PC-3 (cell line): ENCODE measurements around the gene NUDT16. TPM values are rescaled to one million over a fixed set of nuclear protein-coding genes. Genes with fewer than 3 reads are reported as not detected.

Experiments used
- ATAC-seq: fragments of 200-7000 bp; cut with Tn5 transposase; 2 replicates; pipeline ENCODE4 v1.9.1; 2020; ENCODE audit warnings: mild to moderate bottlenecking, moderate library complexity
- BruUV-seq: library from RNA; stranded (reverse); fragments of 400-500 nt; replicated peaks from 2 replicates; lab custom pipeline; 2021; lab: Mats Ljungman, UMichigan
- CTCF ChIA-PET: fragments of 300-600 bp; sonication (Branson Sonifier 250); formaldehyde crosslinking; loops from one replicate; lab custom pipeline; 2022; ENCODE audit warnings: antibody characterized with exemption; lab: Charles Lee
- POLR2A ChIA-PET: fragments of 300-600 bp; sonication (Branson Sonifier 250); formaldehyde crosslinking; loops from one replicate; lab custom pipeline; 2022; ENCODE audit warnings: antibody characterized with exemption; ENCODE audit not compliant: unreplicated experiment; lab: Charles Lee
- DNase-seq: peaks from one replicate; pipeline ENCODE4 v3.0.0-alpha.2; 2015
- H2AFZ ChIP-seq: fragments of 300-600 bp; sonication (generic); 2 replicates; pipeline ENCODE4 v1.6.0; 2016; ENCODE audit warnings: antibody characterized with exemption, low read length
- H3F3A ChIP-seq: fragments of 300-600 bp; sonication (generic); one replicate; pipeline ENCODE4 v1.6.0; 2017; ENCODE audit warnings: antibody characterized with exemption, low read length, control low read depth, mild to moderate bottlenecking; ENCODE audit not compliant: unreplicated experiment
- H3K27ac ChIP-seq: fragments of 300-600 bp; sonication (generic); 2 replicates; pipeline ENCODE4 v1.5.1; 2016; ENCODE audit warnings: mild to moderate bottlenecking, low read length
- H3K27me3 ChIP-seq: fragments of 300-600 bp; sonication (generic); 2 replicates; pipeline ENCODE4 v1.6.1; 2016; ENCODE audit warnings: low read length, mixed read lengths
- H3K36me3 ChIP-seq: fragments of 300-600 bp; sonication (generic); 2 replicates; pipeline ENCODE4 v1.6.1; 2016; ENCODE audit warnings: low read depth, mixed run types, low read length, mixed read lengths
- H3K4me1 ChIP-seq: fragments of 300-600 bp; sonication (generic); 2 replicates; pipeline ENCODE4 v1.5.1; 2016; ENCODE audit warnings: low read length; ENCODE audit not compliant: insufficient read depth
- H3K4me2 ChIP-seq: fragments of 300-600 bp; sonication (generic); 2 replicates; pipeline ENCODE4 v1.6.0; 2016; ENCODE audit warnings: low read length
- H3K4me3 ChIP-seq: fragments of 300-600 bp; sonication (generic); 2 replicates; pipeline ENCODE4 v1.5.1; 2016; ENCODE audit warnings: mild to moderate bottlenecking, low read length, mixed read lengths
- H3K79me2 ChIP-seq: fragments of 300-600 bp; sonication (generic); 2 replicates; pipeline ENCODE4 v1.6.1; 2017; ENCODE audit warnings: low read length, mixed read lengths
- H3K9ac ChIP-seq: fragments of 300-600 bp; sonication (generic); 2 replicates; pipeline ENCODE4 v1.6.0; 2016; ENCODE audit warnings: mild to moderate bottlenecking, low read length
- H3K9me2 ChIP-seq: fragments of 300-600 bp; sonication (generic); replicated peaks from 2 replicates; pipeline ENCODE4 v1.6.1; 2016; ENCODE audit warnings: mixed run types, low read length, mixed read lengths
- H3K9me3 ChIP-seq: fragments of 300-600 bp; sonication (generic); 2 replicates; pipeline ENCODE4 v1.6.1; 2016; ENCODE audit warnings: low read length, mixed read lengths
- H4K20me1 ChIP-seq: fragments of 300-600 bp; sonication (generic); 2 replicates; pipeline ENCODE4 v1.6.1; 2016; ENCODE audit warnings: low read length, mixed read lengths
- EZH2 ChIP-seq: fragments of 300-600 bp; sonication (generic); IDR thresholded peaks from one replicate; pipeline ENCODE4 v1.6.1; 2017; ENCODE audit warnings: antibody characterized with exemption, mild to moderate bottlenecking, low read length; ENCODE audit not compliant: unreplicated experiment
- EZH2phosphoT487 ChIP-seq: fragments of 300-600 bp; sonication (generic); IDR thresholded peaks from 2 replicates; pipeline ENCODE4 v1.6.1; 2018; ENCODE audit warnings: mild to moderate bottlenecking, antibody characterized with exemption, low read length, borderline replicate concordance
- intact Hi-C: fragments of 100-400 bp; cut with micrococcal nuclease; formaldehyde crosslinking; loops from 2 replicates; pipeline ENCODE4 v1.9.0; 2023
- total RNA-seq: library from RNA; depleted of rRNA; stranded (reverse); fragments of >200 nt; gene quantifications from 2 replicates; pipeline ENCODE4 v1.2.3, GENCODE V29; 2014
- TF ChIP-seq, protein P1 (sequence below): fragments of 300-600 bp; sonication (generic); conservative IDR thresholded peaks from 2 replicates; pipeline ENCODE4 v1.5.1; 2017; ENCODE audit warnings: antibody characterized with exemption, low read depth, mild to moderate bottlenecking, low read length

The NUDT16 gene
- total RNA-seq, 1 experiment from 2014 or later, result 7.9 TPM

DNA sequence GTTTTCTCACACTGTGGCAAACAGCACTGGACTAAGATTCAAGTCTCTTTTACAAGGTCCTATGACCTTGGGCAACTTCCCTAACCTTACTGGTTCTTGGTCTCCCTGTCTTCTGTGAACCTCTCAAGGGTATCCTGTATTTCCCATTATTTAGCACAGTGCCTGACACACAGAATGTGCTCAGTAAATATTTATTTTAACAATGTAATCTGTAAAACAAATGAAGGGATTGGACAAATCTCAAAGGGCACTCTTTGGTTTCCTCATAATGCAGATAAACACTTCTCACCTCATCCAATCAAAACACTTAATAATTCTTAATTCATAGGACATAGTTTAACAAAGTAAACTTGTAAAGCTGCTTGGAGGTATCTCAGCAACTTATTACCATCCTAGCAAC is 12.8 kb downstream of the NUDT16 start:
- no peaks in the 10 kb centered on the region for H3K9me3 ChIP-seq

DNA sequence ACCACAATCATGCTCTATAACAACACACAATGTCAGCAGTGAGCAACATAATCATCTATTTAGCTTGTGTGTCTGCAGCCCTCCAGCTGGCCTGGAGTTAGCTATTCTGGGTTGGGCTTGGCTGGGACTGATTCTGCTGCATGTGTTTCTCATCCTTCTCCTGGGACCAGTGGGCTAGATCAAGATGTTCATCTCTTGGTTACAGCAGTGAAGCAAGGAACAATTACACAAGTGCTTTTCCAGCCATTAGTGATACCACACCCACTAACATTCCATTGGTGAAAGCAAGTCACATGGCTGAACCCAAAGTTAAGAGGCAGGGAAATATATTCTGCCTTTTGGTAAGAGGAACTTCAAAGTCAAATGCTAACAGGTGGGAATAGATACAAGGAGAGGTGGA is 14.6 kb downstream of the NUDT16 start:
- ChIA-PET POLR2A (no interaction called here), CTCF (no interaction called here)
- intact Hi-C loops, result no loop called here
- no peaks in the 10 kb centered on the region for H3K9me2 ChIP-seq
- H3K27ac ChIP-seq, result no peak overlapping the region
- no peaks in the 10 kb centered on the region for H3F3A ChIP-seq
- no peak overlapping the region for H2AFZ ChIP-seq
- H3K4me1 ChIP-seq, result no peaks in the 10 kb centered on the region
- no peak overlapping the region for H3K9ac ChIP-seq
- DNase-seq (no peak), ATAC-seq (no peak)
- H4K20me1 ChIP-seq, result no peaks in the 10 kb centered on the region
- BruUV-seq, result no TSS peak
- H3K9me3 ChIP-seq, result no peaks in the 10 kb centered on the region
- H3K4me2 ChIP-seq, result no peak overlapping the region
- H3K79me2 ChIP-seq, result no peaks in the 10 kb centered on the region
- TF ChIP-seq EZH2phosphoT487, result no peak
- TF ChIP-seq, protein P1, sequence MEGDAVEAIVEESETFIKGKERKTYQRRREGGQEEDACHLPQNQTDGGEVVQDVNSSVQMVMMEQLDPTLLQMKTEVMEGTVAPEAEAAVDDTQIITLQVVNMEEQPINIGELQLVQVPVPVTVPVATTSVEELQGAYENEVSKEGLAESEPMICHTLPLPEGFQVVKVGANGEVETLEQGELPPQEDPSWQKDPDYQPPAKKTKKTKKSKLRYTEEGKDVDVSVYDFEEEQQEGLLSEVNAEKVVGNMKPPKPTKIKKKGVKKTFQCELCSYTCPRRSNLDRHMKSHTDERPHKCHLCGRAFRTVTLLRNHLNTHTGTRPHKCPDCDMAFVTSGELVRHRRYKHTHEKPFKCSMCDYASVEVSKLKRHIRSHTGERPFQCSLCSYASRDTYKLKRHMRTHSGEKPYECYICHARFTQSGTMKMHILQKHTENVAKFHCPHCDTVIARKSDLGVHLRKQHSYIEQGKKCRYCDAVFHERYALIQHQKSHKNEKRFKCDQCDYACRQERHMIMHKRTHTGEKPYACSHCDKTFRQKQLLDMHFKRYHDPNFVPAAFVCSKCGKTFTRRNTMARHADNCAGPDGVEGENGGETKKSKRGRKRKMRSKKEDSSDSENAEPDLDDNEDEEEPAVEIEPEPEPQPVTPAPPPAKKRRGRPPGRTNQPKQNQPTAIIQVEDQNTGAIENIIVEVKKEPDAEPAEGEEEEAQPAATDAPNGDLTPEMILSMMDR, result no peak
- no peak for TF ChIP-seq EZH2
- no peaks in the 10 kb centered on the region for H3K27me3 ChIP-seq
- no peak overlapping the region for H3K4me3 ChIP-seq
- H3K36me3 ChIP-seq, result no peaks in the 10 kb centered on the region

More for the DNA sequence above, 12.8 kb downstream of the NUDT16 start:
- no peak overlapping the region for H3K4me2 ChIP-seq
- H4K20me1 ChIP-seq, result no peaks in the 10 kb centered on the region
- H3K4me3 ChIP-seq, result no peak overlapping the region
- no peak overlapping the region for H3K27ac ChIP-seq
- H3K36me3 ChIP-seq, result no peaks in the 10 kb centered on the region
- ATAC-seq, result no peak
- intact Hi-C loops, result no loop called here
- DNase-seq, result no peak
- H3K4me1 ChIP-seq, result no peaks in the 10 kb centered on the region
- no peak overlapping the region for H3K9ac ChIP-seq
- no peaks in the 10 kb centered on the region for H3F3A ChIP-seq
- H2AFZ ChIP-seq, result no peak overlapping the region
- ChIA-PET CTCF (no interaction called here), POLR2A (no interaction called here)
- no peaks in the 10 kb centered on the region for H3K79me2 ChIP-seq
- H3K27me3 ChIP-seq, result no peaks in the 10 kb centered on the region
- BruUV-seq, result no TSS peak
- no peaks in the 10 kb centered on the region for H3K9me2 ChIP-seq
- TF ChIP-seq EZH2phosphoT487 (no peak), EZH2 (no peak)
- TF ChIP-seq, protein P1, result no peak

DNA sequence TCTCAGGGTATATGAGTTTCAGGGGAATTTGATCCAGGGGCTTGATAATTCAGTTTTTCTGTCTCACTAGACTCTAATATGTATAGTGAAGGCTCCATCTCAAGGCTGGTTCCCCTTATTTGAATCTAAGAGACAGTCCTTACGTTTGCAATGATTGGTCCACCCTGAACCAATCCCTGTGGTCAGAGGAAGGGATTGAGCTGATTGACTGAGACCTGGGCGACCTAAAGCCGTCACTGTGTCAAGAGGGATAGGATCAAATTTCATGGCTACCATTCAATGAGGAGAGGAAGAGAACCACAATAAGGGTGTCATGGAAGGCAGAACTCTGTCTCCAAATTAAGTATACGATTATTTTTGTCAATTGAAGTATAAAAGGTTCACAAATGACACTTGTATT is 16.3 kb downstream of the NUDT16 start:
- no peak for ATAC-seq
- H3K4me2 ChIP-seq, result no peak overlapping the region
- POLR2A ChIA-PET, result no interaction called here
- H3K9me3 ChIP-seq, result no peaks in the 10 kb centered on the region
- H3K4me1 ChIP-seq, result peaks cover 9% of the 10 kb centered on the region
- H3K4me3 ChIP-seq, result no peak overlapping the region
- H3K9me2 ChIP-seq, result no peaks in the 10 kb centered on the region
- TF ChIP-seq EZH2 (no peak), EZH2phosphoT487 (no peak)
- TF ChIP-seq, protein P1, result no peak
- no peak overlapping the region for H3K27ac ChIP-seq
- no TSS peak for BruUV-seq
- intact Hi-C loops, result no loop called here
- no peaks in the 10 kb centered on the region for H4K20me1 ChIP-seq
- no peak overlapping the region for H2AFZ ChIP-seq
- no peaks in the 10 kb centered on the region for H3K79me2 ChIP-seq
- H3F3A ChIP-seq, result no peaks in the 10 kb centered on the region
- H3K36me3 ChIP-seq, result no peaks in the 10 kb centered on the region
- no peak overlapping the region for H3K9ac ChIP-seq
- no peak for DNase-seq
- H3K27me3 ChIP-seq, result no peaks in the 10 kb centered on the region
- CTCF ChIA-PET, result no interaction called here
